Nephron progenitor cell (in vitro differentiated cells): ENCODE results near the gene ACOT13.
"Not testable (repeated sequence)": the region's sequence is repeated elsewhere in the genome, so short reads cannot be mapped to it uniquely, and the experiment has no call there.

Experiments
- DNase-seq: peaks from one replicate; pipeline ENCODE4 v3.0.0; 2021
- H3K27ac Mint-ChIP-seq: 2 replicates; pipeline ENCODE4 v1.8.0; 2021; ENCODE audit warnings: mild to moderate bottlenecking, moderate library complexity, mixed read lengths
- H3K27me3 Mint-ChIP-seq: 2 replicates; pipeline ENCODE4 v1.8.0; 2021; ENCODE audit warnings: mild to moderate bottlenecking, low read depth, mixed read lengths; ENCODE audit not compliant: poor library complexity
- H3K36me3 Mint-ChIP-seq: 2 replicates; pipeline ENCODE4 v1.8.0; 2021; ENCODE audit warnings: low read depth, mixed read lengths
- H3K4me1 Mint-ChIP-seq: 2 replicates; pipeline ENCODE4 v1.8.0; 2021; ENCODE audit warnings: mixed read lengths
- H3K4me3 Mint-ChIP-seq: 2 replicates; pipeline ENCODE4 v1.8.0; 2021; ENCODE audit warnings: mild to moderate bottlenecking, moderate library complexity, mixed read lengths
- H3K9me3 Mint-ChIP-seq: 2 replicates; pipeline ENCODE4 v1.8.0; 2021; ENCODE audit warnings: mild to moderate bottlenecking, moderate library complexity, mixed read lengths
- TF ChIP-seq, protein P1 (sequence below): fragments of 200-600 bp; sonication (generic); IDR thresholded peaks from 2 replicates; pipeline ENCODE4 v1.5.0; 2021; ENCODE audit warnings: antibody characterized with exemption

Gene ACOT13

DNA sequence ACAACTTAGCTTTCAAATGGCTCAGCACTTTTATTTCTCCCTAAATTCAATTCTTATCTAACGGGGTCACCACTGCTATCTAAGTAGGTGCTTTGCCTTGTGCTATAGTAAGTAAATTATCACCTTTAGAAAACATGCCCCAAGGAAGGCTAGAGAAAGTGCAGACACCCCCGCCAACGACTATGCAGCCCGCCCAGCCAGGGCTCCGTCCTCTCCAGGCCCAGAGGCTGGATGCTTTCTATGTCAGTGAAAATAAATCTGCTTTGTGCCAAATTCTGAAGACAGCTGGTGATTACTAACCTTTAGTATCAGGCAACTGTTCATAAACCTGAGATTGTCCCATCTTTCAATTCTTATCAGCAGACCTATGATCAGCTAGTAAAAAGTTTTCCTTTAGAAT is 35.2 kb upstream of the ACOT13 start:
- Mint-ChIP-seq H3K4me3 (no peak overlapping the region), H3K27me3 (peaks cover 4% of the 10 kb centered on the region), H3K36me3 (no peaks in the 10 kb centered on the region), H3K27ac (no peak overlapping the region), H3K9me3 (peaks cover 11% of the 10 kb centered on the region), H3K4me1 (no peaks in the 10 kb centered on the region)
- TF ChIP-seq, protein P1, sequence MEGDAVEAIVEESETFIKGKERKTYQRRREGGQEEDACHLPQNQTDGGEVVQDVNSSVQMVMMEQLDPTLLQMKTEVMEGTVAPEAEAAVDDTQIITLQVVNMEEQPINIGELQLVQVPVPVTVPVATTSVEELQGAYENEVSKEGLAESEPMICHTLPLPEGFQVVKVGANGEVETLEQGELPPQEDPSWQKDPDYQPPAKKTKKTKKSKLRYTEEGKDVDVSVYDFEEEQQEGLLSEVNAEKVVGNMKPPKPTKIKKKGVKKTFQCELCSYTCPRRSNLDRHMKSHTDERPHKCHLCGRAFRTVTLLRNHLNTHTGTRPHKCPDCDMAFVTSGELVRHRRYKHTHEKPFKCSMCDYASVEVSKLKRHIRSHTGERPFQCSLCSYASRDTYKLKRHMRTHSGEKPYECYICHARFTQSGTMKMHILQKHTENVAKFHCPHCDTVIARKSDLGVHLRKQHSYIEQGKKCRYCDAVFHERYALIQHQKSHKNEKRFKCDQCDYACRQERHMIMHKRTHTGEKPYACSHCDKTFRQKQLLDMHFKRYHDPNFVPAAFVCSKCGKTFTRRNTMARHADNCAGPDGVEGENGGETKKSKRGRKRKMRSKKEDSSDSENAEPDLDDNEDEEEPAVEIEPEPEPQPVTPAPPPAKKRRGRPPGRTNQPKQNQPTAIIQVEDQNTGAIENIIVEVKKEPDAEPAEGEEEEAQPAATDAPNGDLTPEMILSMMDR, result no peak
- no peak for DNase-seq

DNA sequence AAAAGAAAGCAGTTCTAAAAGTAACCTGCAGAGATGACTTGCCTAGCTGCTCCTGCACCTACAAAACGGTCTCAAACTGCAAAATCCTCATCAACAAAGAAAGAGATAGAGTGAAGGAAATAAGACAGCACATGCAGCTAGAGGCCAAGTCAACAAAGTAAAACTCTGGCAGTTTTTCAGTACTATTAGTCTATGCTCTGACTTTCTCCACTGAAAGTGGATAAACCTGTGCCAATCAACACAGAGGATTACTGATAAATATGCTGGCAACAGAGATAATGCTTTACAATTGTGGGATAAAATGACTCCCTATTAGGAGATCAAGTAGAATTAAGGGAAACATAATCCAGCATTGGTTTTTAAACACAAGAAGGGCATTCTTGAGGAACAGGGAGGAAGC is 34.3 kb upstream of the ACOT13 start:
- no peak for DNase-seq
- H3K4me3 Mint-ChIP-seq, result no peak overlapping the region
- H3K4me1 Mint-ChIP-seq, result no peaks in the 10 kb centered on the region
- peaks cover 13% of the 10 kb centered on the region for H3K9me3 Mint-ChIP-seq
- TF ChIP-seq, protein P1, result no peak
- peaks cover 4% of the 10 kb centered on the region for H3K27me3 Mint-ChIP-seq
- H3K27ac Mint-ChIP-seq, result no peak overlapping the region
- H3K36me3 Mint-ChIP-seq, result no peaks in the 10 kb centered on the region

DNA sequence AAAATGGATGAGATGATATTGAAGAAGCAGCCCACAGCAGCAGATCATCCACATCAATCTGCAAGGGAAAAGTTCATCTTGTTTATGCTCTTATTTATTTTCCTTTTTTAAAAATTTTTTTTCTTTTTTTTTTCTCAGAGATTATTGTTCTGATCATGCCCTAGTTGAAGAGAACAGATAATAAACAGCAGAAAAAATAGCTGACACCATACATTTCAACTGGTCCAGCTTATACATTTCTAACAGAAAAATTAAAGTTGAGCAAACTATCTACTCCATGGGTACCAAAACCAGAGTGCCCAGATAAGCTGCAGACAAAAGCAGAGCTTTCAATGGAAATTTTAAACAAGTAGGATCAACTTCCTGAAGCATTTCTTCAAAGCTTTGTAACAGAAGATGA is 30.2 kb upstream of the ACOT13 start:
- Mint-ChIP-seq H3K4me3 (no peak overlapping the region), H3K27ac (no peak overlapping the region), H3K36me3 (no peaks in the 10 kb centered on the region), H3K9me3 (peaks cover 34% of the 10 kb centered on the region), H3K27me3 (peaks cover 10% of the 10 kb centered on the region), H3K4me1 (no peaks in the 10 kb centered on the region)
- DNase-seq, result no peak
- TF ChIP-seq, protein P1, result no peak

DNA sequence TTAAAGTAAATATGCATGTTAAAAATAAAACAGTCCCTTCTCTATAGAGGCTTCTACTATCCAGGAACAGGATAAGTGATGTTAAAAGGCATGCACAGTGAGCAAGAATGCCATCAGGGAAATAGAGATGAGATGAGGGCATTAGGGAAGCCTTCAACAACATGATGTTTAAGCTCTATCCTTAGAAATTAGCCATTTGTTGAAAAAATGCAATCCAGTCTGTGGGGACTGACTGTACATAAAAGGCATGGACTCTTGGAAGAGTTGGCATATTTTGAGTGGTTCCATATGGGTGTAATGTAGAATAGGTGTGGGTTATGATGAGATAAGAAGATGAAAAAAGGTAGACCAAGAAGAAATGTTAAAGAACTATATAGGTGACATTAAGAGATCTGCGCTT is 26.7 kb upstream of the ACOT13 start:
- Mint-ChIP-seq H3K36me3 (no peaks in the 10 kb centered on the region), H3K27me3 (peaks cover 32% of the 10 kb centered on the region), H3K4me3 (no peak overlapping the region), H3K9me3 (peaks cover 34% of the 10 kb centered on the region), H3K4me1 (peaks cover 2% of the 10 kb centered on the region), H3K27ac (no peak overlapping the region)
- DNase-seq, result no peak
- TF ChIP-seq, protein P1, result no peak

DNA sequence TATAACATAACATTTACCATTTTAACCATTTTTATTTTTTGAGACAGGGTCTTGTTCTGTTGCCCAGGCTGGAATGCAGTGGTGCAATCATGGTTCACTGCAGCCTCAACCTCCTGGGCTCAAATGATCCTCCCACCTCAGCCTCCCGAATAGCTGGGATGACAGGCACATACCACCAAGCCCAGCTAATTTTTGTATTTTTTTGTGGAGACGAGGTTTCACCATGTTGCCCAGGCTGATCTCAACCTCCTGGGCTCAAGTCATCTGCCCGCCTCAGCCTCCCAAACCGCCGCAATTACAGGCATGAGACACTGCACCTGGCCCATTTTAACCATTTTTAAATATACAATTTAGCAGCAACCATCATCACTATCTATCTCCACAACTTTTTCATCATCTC is 26.2 kb upstream of the ACOT13 start:
- not testable (repeated sequence) for H3K27ac Mint-ChIP-seq, H3K4me3 Mint-ChIP-seq, DNase-seq, H3K36me3 Mint-ChIP-seq, H3K4me1 Mint-ChIP-seq
- Mint-ChIP-seq H3K27me3 (peaks cover 36% of the 10 kb centered on the region), H3K9me3 (peaks cover 32% of the 10 kb centered on the region)

DNA sequence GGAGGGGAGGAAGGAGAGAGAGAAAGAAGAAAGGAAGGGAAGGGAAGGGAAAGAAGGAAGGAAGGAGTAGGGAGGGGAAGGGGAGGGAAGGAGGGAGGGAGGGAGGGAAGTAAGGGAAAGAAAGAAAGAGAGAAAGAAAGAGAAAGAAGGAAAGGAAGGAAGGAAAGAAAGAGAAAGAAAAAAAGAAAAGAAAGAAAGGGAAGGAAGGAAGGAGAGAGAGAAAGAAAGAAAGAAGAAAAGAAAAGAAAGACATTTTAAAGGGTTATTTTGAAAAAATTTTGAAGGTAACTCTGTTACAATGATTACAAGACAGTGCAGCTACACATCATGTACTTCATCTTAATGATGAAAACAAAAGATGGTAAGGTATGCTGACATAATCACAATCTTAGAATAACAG is 24.8 kb upstream of the ACOT13 start:
- Mint-ChIP-seq H3K27ac (no peak overlapping the region), H3K4me1 (peaks cover 10% of the 10 kb centered on the region), H3K9me3 (peaks cover 23% of the 10 kb centered on the region), H3K4me3 (no peak overlapping the region), H3K36me3 (no peaks in the 10 kb centered on the region), H3K27me3 (peaks cover 47% of the 10 kb centered on the region)
- TF ChIP-seq, protein P1, result no peak
- no peak for DNase-seq
